HCT116 (cell line): Measurements from ENCODE around the gene PDYN. TPM values are rescaled to one million over a fixed set of nuclear protein-coding genes. Genes with fewer than 3 reads are reported as not detected.

Experiments used
- ATAC-seq: fragments of 200-7000 bp; cut with Tn5 transposase; 2 replicates; pipeline ENCODE4 v1.9.1; 2020; ENCODE audit warnings: mild to moderate bottlenecking, moderate library complexity
- BruUV-seq: library from RNA; stranded (reverse); fragments of 400-500 nt; replicated peaks from 2 replicates; lab custom pipeline; 2021; lab: Mats Ljungman, UMichigan
- CTCF ChIA-PET: fragments of 300-600 bp; sonication (Branson Sonifier 250); formaldehyde crosslinking; loops from one replicate; lab custom pipeline; 2021; ENCODE audit warnings: antibody characterized with exemption; lab: Charles Lee
- POLR2A ChIA-PET: fragments of 300-600, 350-600 bp; sonication (Branson Sonifier 250); formaldehyde crosslinking; loops from one replicate; lab custom pipeline; 2021; ENCODE audit warnings: antibody characterized with exemption; lab: Charles Lee
- RAD21 ChIA-PET, 2 experiments: fragments of 300-600 bp; sonication (Branson Sonifier 250); formaldehyde crosslinking; loops; one replicate each; lab custom pipeline; 2023; ENCODE audit warnings: low total read pairs in 2 of 2; ENCODE audit not compliant: uncharacterized antibody in 2 of 2, unreplicated experiment in 2 of 2, low non-redundant PET in 1 of 2; lab: Charles Lee
- DNase-seq: peaks from one replicate; pipeline ENCODE4 v3.0.0-alpha.2; 2010; ENCODE audit warnings: low read depth, low spot score
- H2AFZ ChIP-seq: fragments of 200-600 bp; shearing (Covaris generic), sonication (generic); 2 replicates; pipeline ENCODE4 v1.6.1; 2017; ENCODE audit warnings: low read depth, mixed run types, mixed read lengths, antibody characterized with exemption, low read length; ENCODE audit not compliant: poor library complexity, severe bottlenecking
- H3K27ac ChIP-seq: 2 replicates; pipeline ENCODE4 v1.5.1; 2012; ENCODE audit warnings: low read depth, low read length
- H3K27me3 ChIP-seq: fragments of 200-600 bp; sonication (generic); 2 replicates; pipeline ENCODE4 v1.6.1; 2016; ENCODE audit warnings: mixed run types, low read length, mixed read lengths; ENCODE audit not compliant: insufficient read depth
- H3K36me3 ChIP-seq, 2 experiments: fragments of 200-500 bp in 1 of 2; fragments of 200-600 bp in 1 of 2; sonication (Bioruptor generic) in 1 of 2; sonication (generic) in 1 of 2; 2 replicates each; pipeline versions ENCODE4 v1.5.1 to v1.6.1; 2014 to 2016; ENCODE audit warnings: low read length in 2 of 2, inconsistent platforms in 1 of 2, mixed read lengths in 1 of 2, mixed run types in 1 of 2; ENCODE audit not compliant: insufficient read depth in 2 of 2, control insufficient read depth in 1 of 2
- H3K4me1 ChIP-seq, 2 experiments: fragments of 200-600 bp in 1 of 2; sonication (generic) in 1 of 2; 2 replicates each; pipeline versions ENCODE4 v1.5.1 to v1.6.1; 2012 to 2017; ENCODE audit warnings: low read length in 2 of 2, inconsistent platforms in 1 of 2, mild to moderate bottlenecking in 1 of 2, mixed read lengths in 1 of 2, mixed run types in 1 of 2, moderate library complexity in 1 of 2; ENCODE audit not compliant: insufficient read depth in 2 of 2, control insufficient read depth in 1 of 2
- H3K4me2 ChIP-seq: fragments of 200-600 bp; sonication (generic); 2 replicates; pipeline ENCODE4 v1.6.1; 2017; ENCODE audit warnings: mixed run types, low read length, mixed read lengths
- H3K4me3 ChIP-seq, 2 experiments: fragments of 200-600 bp in 1 of 2; sonication (generic) in 1 of 2; replicated peaks in 1 of 2; 2 replicates each; pipeline ENCODE4 v1.5.1; 2011 to 2016; ENCODE audit warnings: low read length in 2 of 2, control low read depth in 1 of 2, low read depth in 1 of 2, mild to moderate bottlenecking in 1 of 2, mixed read lengths in 1 of 2, mixed run types in 1 of 2
- H3K79me2 ChIP-seq: fragments of 200-600 bp; sonication (generic); 2 replicates; pipeline ENCODE4 v1.6.1; 2017; ENCODE audit warnings: mild to moderate bottlenecking, mixed run types, low read length, moderate library complexity, mixed read lengths; ENCODE audit not compliant: insufficient read depth
- H3K9ac ChIP-seq: fragments of 200-600 bp; sonication (generic); 2 replicates; pipeline ENCODE4 v1.6.1; 2016; ENCODE audit warnings: low read length, mixed read lengths
- H3K9me2 ChIP-seq: fragments of 200-600 bp; sonication (generic), shearing (Covaris generic); 2 replicates; pipeline ENCODE4 v1.6.1; 2017; ENCODE audit warnings: mixed run types, mild to moderate bottlenecking, moderate library complexity; ENCODE audit not compliant: insufficient read depth
- H3K9me3 ChIP-seq, 2 experiments: fragments of 200-500 bp in 1 of 2; fragments of 200-600 bp in 1 of 2; sonication (Bioruptor generic) in 1 of 2; sonication (generic) in 1 of 2; 2 replicates each; pipeline ENCODE4 v1.6.1; 2014 to 2017; ENCODE audit warnings: low read length in 2 of 2, mixed read lengths in 2 of 2, inconsistent platforms in 1 of 2, low read depth in 1 of 2, mild to moderate bottlenecking in 1 of 2, mixed run types in 1 of 2, moderate library complexity in 1 of 2; ENCODE audit not compliant: control insufficient read depth in 1 of 2, insufficient read depth in 1 of 2
- H4K20me1 ChIP-seq: fragments of 200-600 bp; sonication (generic), shearing (Covaris generic); 2 replicates; pipeline ENCODE4 v1.6.1; 2017; ENCODE audit warnings: mixed run types, mild to moderate bottlenecking, moderate library complexity; ENCODE audit not compliant: insufficient read depth
- EGR1 ChIP-seq: IDR thresholded peaks from 2 replicates; pipeline ENCODE4 v1.6.1; 2012; ENCODE audit warnings: low read depth
- ELF1 ChIP-seq: IDR thresholded peaks from 2 replicates; pipeline ENCODE4 v1.6.1; 2012; ENCODE audit warnings: low read depth, borderline replicate concordance
- EZH2 ChIP-seq: fragments of 200-600 bp; sonication (generic); IDR thresholded peaks from 2 replicates; pipeline ENCODE4 v1.6.1; 2017; ENCODE audit warnings: antibody characterized with exemption, mixed run types
- EZH2phosphoT487 ChIP-seq: fragments of 200-600 bp; IDR thresholded peaks from 2 replicates; pipeline ENCODE4 v1.6.1; 2018; ENCODE audit warnings: antibody characterized with exemption, borderline replicate concordance
- JUND ChIP-seq: IDR thresholded peaks from 2 replicates; pipeline ENCODE4 v1.6.1; 2012
- POLR2A ChIP-seq: IDR thresholded peaks from 2 replicates; pipeline ENCODE4 v1.7.0; 2011; ENCODE audit warnings: borderline replicate concordance; ENCODE audit not compliant: insufficient read depth, insufficient read length; ENCODE audit errors: extremely low read depth
- POLR2AphosphoS5 ChIP-seq: IDR thresholded peaks from 2 replicates; pipeline ENCODE4 v1.6.1; 2011; ENCODE audit warnings: mild to moderate bottlenecking, low read depth, low read length, moderate library complexity
- SP1 ChIP-seq: IDR thresholded peaks from 2 replicates; pipeline ENCODE4 v1.6.1; 2012; ENCODE audit warnings: low read depth
- SRF ChIP-seq: IDR thresholded peaks from 2 replicates; pipeline ENCODE4 v1.6.1; 2012; ENCODE audit warnings: low read depth
- TCF7L2 ChIP-seq: IDR thresholded peaks from 2 replicates; pipeline ENCODE4 v1.7.0; 2011; ENCODE audit warnings: borderline replicate concordance, inconsistent platforms; ENCODE audit not compliant: insufficient read depth, insufficient read length; ENCODE audit errors: extremely low read depth
- YY1 ChIP-seq: IDR thresholded peaks from 2 replicates; pipeline ENCODE4 v1.6.1; 2011; ENCODE audit warnings: low read length, low read depth, moderate library complexity, mild to moderate bottlenecking; ENCODE audit not compliant: insufficient replicate concordance; ENCODE audit errors: extremely low read depth
- intact Hi-C: fragments of 100-400 bp; cut with micrococcal nuclease; formaldehyde crosslinking; loops from 2 replicates; pipeline ENCODE4 v1.10.0; 2022
- total RNA-seq: library from RNA; stranded (reverse); gene quantifications from one replicate; pipeline ENCODE4 v1.2.1, GENCODE V29; 2021; ENCODE audit not compliant: unreplicated experiment
- TF ChIP-seq, protein P1 (sequence below): IDR thresholded peaks from 2 replicates; pipeline ENCODE4 v1.6.1; 2011; ENCODE audit warnings: mild to moderate bottlenecking, low read length, moderate library complexity; ENCODE audit not compliant: insufficient replicate concordance; ENCODE audit errors: extremely low read depth
- TF ChIP-seq, protein P2 (sequence below): IDR thresholded peaks from 2 replicates; pipeline ENCODE4 v1.6.1; 2012; ENCODE audit warnings: low read depth
- TF ChIP-seq, protein P3 (sequence below), 3 experiments: fragments of 200-600 bp in 1 of 3; sonication (generic) in 1 of 3; IDR thresholded peaks in 2 of 3; conservative IDR thresholded peaks in 1 of 3; 2 replicates each; pipeline ENCODE4 v1.5.1; 2012 to 2017; ENCODE audit warnings: low read depth in 2 of 3, low read length in 2 of 3, antibody characterized with exemption in 1 of 3, borderline replicate concordance in 1 of 3, control low read depth in 1 of 3, mild to moderate bottlenecking in 1 of 3, mixed read lengths in 1 of 3, mixed run types in 1 of 3, moderate library complexity in 1 of 3; ENCODE audit not compliant: insufficient read depth in 1 of 3

Gene PDYN
- total RNA-seq, 1 experiment from 2014 or later, result not detected

DNA sequence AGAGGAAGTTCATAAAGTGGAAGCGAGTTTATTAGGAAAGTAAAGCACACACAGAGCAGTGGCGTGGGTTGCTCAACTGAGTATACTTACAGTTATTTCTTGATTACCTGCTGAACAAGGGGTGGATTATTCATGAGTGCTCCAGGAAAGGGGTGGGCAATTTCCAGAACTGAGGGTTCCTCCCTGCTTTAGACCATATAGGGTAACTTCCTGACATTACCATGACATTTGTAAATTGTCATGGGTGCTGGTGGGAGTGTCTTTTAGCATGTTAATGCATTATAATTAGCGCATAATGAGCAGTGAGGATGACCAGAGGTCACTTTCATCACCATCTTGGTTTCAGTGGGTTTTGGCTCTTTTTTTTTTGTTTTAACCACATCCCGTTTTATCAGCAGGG, 29.8 kb downstream of the PDYN start:
- H2AFZ ChIP-seq, result no peak overlapping the region

More for the DNA sequence above, 29.8 kb downstream of the PDYN start:
- Histone ChIP-seq H3K9me2 (no peaks in the 10 kb centered on the region), H3K36me3 (no peaks in the 10 kb centered on the region), H3K79me2 (no peaks in the 10 kb centered on the region), H3K9ac (no peak overlapping the region), H3K4me2 (no peak overlapping the region), H3K9me3 (no peaks in the 10 kb centered on the region), H3K4me3 (no peak overlapping the region), H3K27me3 (no peaks in the 10 kb centered on the region; the same call in 1 of the 2 replicates), H3K4me1 (peaks cover 0 to 6% of the 10 kb centered on the region in 2 experiments; a peak in 2 of 4 replicates), H3K27ac (no peak overlapping the region), H4K20me1 (no peaks in the 10 kb centered on the region)
- no TSS peak for BruUV-seq
- RAD21 ChIA-PET, result no interaction called here
- ATAC-seq (no peak), DNase-seq (no peak)
- CTCF ChIA-PET, result interaction anchor here (1.3 kb wide), 1 partner anchor 208 kb away, joined by 3 read pairs; no protein-coding TSS in a partner anchor
- TF ChIP-seq POLR2AphosphoS5, result no peak
- TF ChIP-seq JUND, result no peak
- TF ChIP-seq EGR1, result no peak
- TF ChIP-seq POLR2A, result no peak
- no peak for TF ChIP-seq EZH2phosphoT487
- TF ChIP-seq, protein P1, sequence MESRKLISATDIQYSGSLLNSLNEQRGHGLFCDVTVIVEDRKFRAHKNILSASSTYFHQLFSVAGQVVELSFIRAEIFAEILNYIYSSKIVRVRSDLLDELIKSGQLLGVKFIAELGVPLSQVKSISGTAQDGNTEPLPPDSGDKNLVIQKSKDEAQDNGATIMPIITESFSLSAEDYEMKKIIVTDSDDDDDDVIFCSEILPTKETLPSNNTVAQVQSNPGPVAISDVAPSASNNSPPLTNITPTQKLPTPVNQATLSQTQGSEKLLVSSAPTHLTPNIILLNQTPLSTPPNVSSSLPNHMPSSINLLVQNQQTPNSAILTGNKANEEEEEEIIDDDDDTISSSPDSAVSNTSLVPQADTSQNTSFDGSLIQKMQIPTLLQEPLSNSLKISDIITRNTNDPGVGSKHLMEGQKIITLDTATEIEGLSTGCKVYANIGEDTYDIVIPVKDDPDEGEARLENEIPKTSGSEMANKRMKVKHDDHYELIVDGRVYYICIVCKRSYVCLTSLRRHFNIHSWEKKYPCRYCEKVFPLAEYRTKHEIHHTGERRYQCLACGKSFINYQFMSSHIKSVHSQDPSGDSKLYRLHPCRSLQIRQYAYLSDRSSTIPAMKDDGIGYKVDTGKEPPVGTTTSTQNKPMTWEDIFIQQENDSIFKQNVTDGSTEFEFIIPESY, result no peak
- TF ChIP-seq, protein P2, sequence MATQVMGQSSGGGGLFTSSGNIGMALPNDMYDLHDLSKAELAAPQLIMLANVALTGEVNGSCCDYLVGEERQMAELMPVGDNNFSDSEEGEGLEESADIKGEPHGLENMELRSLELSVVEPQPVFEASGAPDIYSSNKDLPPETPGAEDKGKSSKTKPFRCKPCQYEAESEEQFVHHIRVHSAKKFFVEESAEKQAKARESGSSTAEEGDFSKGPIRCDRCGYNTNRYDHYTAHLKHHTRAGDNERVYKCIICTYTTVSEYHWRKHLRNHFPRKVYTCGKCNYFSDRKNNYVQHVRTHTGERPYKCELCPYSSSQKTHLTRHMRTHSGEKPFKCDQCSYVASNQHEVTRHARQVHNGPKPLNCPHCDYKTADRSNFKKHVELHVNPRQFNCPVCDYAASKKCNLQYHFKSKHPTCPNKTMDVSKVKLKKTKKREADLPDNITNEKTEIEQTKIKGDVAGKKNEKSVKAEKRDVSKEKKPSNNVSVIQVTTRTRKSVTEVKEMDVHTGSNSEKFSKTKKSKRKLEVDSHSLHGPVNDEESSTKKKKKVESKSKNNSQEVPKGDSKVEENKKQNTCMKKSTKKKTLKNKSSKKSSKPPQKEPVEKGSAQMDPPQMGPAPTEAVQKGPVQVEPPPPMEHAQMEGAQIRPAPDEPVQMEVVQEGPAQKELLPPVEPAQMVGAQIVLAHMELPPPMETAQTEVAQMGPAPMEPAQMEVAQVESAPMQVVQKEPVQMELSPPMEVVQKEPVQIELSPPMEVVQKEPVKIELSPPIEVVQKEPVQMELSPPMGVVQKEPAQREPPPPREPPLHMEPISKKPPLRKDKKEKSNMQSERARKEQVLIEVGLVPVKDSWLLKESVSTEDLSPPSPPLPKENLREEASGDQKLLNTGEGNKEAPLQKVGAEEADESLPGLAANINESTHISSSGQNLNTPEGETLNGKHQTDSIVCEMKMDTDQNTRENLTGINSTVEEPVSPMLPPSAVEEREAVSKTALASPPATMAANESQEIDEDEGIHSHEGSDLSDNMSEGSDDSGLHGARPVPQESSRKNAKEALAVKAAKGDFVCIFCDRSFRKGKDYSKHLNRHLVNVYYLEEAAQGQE, result no peak
- TF ChIP-seq ELF1, result no peak
- TF ChIP-seq SRF, result no peak
- TF ChIP-seq SP1, result no peak
- TF ChIP-seq EZH2, result no peak
- no peak for TF ChIP-seq TCF7L2
- no peak for TF ChIP-seq YY1
- TF ChIP-seq, protein P3, sequence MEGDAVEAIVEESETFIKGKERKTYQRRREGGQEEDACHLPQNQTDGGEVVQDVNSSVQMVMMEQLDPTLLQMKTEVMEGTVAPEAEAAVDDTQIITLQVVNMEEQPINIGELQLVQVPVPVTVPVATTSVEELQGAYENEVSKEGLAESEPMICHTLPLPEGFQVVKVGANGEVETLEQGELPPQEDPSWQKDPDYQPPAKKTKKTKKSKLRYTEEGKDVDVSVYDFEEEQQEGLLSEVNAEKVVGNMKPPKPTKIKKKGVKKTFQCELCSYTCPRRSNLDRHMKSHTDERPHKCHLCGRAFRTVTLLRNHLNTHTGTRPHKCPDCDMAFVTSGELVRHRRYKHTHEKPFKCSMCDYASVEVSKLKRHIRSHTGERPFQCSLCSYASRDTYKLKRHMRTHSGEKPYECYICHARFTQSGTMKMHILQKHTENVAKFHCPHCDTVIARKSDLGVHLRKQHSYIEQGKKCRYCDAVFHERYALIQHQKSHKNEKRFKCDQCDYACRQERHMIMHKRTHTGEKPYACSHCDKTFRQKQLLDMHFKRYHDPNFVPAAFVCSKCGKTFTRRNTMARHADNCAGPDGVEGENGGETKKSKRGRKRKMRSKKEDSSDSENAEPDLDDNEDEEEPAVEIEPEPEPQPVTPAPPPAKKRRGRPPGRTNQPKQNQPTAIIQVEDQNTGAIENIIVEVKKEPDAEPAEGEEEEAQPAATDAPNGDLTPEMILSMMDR (IDR thresholded peaks at IDR 0.05 in 2 of 3, conservative IDR thresholded peaks at IDR 0.05 in 1 of 3; ENCODE audit: borderline replicate concordance in 1 of 3, insufficient read depth in 1 of 3, low read depth in 2 of 3, low read length in 2 of 3), result no peak
- intact Hi-C loops, result no loop called here
- POLR2A ChIA-PET, result no interaction called here
